OCI-LY1 (cell line): ENCODE measurements around the gene CHAT.

Experiments used
- CTCF ChIP-seq: fragments of 200-600 bp; sonication (generic), shearing (Covaris generic); IDR thresholded peaks from 2 replicates; pipeline ENCODE4 v1.5.1; 2017; ENCODE audit warnings: mild to moderate bottlenecking, antibody characterized with exemption, low read length, moderate library complexity, mixed read lengths
- EZH2 ChIP-seq: fragments of 200-600 bp; sonication (generic), shearing (Covaris generic); IDR thresholded peaks from 2 replicates; pipeline ENCODE4 v1.8.0; 2017; ENCODE audit warnings: borderline replicate concordance, mixed run types, mild to moderate bottlenecking, antibody characterized with exemption, low read length, moderate library complexity, mixed read lengths

GRCh38 chr10:49713266-49713665 is 99.4 kb downstream of the CHAT start:
- TF ChIP-seq CTCF (no peak), EZH2 (no peak)
